ENCODE measurements around the gene HOXA5. TPM values are rescaled to one million over a fixed set of nuclear protein-coding genes. Genes with fewer than 3 reads are reported as not detected.
A peak's percentile ranks its signal among the peaks of the same experiment; 100 is the strongest.

Gene HOXA5
- total RNA-seq, 2 donors from 2014 or later = 13.0 to 16.2 TPM

GRCh38 chr7:27164367-27165088 is 21.0 kb upstream of the HOXA5 start:
- intact Hi-C loops (cut with DNase I, micrococcal nuclease) = loop anchor here in 1 of 2 donors (5.0 kb wide), 2 partner anchors 792 to 962 kb away; partner anchors contain the start of genes CBX3 and HNRNPA2B1
- DNase-seq (peak; percentile 58 to 74), ATAC-seq (no peak)

DNA sequence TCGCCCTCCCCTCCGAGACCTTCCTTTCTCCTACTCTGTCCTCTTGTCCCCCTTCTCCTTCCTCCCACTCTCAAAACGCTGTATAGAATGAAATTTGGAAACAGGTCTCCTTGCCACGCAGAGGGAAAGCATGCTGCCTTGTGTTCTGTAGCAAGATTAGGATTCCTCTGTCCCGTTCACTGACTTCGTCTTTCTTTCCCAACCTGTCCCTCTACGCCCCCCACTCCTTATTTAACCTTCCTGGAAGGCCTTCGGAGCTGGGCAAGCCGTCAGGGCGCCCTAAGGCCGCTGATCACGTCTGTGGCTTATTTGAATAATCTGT is 20.5 kb upstream of the HOXA5 start:
- intact Hi-C loops (cut with DNase I, micrococcal nuclease) = loop anchor here in 1 of 2 donors (5.0 kb wide), 2 partner anchors 792 to 962 kb away; partner anchors contain the start of genes CBX3 and HNRNPA2B1
- DNase-seq (no peak), ATAC-seq (no peak)

DNA sequence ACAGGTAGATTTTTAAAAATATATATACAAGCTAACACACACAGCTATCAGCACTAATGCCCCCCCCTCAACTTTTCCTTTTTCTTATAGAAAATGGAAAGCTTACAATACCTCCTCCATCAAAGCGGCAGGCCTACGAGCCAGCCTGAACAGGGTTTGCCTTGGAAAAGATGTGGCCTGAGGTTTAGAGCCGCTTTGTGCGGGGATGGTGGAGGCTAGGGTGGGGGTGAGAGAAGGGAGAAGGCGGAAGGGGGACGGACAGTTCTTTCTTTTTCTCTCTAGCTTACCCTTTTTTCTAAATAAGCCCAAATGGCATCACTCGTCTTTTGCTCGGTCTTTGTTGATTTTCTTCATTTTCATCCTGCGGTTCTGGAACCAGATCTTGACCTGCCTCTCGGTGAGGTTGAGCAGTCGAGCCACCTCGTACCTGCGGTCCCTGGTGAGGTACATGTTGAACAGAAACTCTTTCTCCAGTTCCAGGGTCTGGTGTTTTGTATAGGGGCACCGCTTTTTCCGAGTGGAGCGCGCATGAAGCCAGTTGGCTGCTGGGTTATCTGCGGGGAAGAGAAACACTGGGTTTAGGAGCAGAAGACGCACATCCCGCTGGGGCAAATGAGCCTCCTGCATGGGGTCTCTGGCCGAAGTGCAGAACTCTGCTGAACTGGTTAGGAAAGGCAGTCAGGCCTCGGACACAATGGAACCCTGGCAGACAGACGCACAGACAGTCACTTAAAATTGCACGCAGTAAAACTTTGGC is 20.0 kb upstream of the HOXA5 start:
- intact Hi-C loops (cut with DNase I, micrococcal nuclease) = loop anchor here in 1 of 2 donors (5.0 kb wide), 2 partner anchors 791 to 961 kb away; partner anchors contain the start of genes CBX3 and HNRNPA2B1
- DNase-seq (peak; percentile 30 to 31), ATAC-seq (no peak)

GRCh38 chr7:27162561-27163287 is 19.2 kb upstream of the HOXA5 start:
- intact Hi-C loops (cut with DNase I, micrococcal nuclease) = loop anchor here in 1 of 2 donors (5.0 kb wide), 2 partner anchors 790 to 960 kb away; partner anchors contain the start of genes CBX3 and HNRNPA2B1
- peak; percentile 12 for ATAC-seq
- no peak for DNase-seq

DNA sequence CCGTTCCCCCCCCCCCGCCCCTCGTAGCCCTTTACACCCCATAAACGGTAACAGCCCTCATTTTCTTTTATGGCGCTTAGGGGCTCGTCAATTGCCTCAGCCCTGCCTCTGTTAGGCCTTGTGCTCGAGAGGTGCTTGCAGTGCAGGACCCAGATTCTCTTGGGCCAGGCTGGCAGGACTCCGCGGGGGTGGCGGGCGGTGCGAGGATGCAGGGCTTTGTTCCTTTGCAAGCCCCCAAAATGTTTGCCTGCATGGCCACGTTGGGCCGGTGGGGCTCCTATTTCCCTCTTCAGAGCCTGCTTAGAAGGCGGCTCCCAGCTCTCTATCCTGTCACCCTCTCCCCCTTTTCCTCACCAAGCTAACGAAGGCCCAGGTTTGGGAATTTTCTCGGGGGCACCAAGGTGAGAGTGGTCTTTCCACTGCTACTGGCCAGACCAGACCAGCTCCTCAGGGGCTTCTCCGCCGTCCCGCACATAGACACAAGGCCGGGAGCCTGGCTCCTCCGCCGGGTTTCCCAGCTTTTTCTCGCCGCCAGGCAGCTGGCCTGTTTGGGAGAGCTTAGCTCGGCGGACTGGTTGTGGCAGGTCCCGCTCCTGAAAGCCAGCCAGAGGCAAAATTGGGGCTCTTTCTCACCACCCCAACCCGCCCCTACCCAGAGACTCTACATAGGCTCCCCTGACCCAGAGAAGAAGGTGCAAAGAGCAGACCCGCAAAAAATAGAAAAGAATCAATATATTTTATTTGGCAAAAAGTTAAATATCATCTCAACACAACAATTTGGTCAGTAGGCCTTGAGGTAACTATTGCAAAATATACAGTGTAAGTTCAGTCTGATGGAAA is 18.5 kb upstream of the HOXA5 start:
- ATAC-seq = peak; percentile 29
- peak; percentile 34 to 72 for DNase-seq
- intact Hi-C loops (cut with DNase I, micrococcal nuclease) = loop anchor here in 1 of 2 donors (5.0 kb wide), 2 partner anchors 790 to 960 kb away; partner anchors contain the start of genes CBX3 and HNRNPA2B1

GRCh38 chr7:27161214-27161720 is 17.8 kb upstream of the HOXA5 start:
- DNase-seq (peak; percentile 71 to 73), ATAC-seq (peak; percentile 34)
- intact Hi-C loops (cut with DNase I, micrococcal nuclease) = loop anchor here in 1 of 2 donors (5.0 kb wide), 2 partner anchors 789 to 959 kb away; partner anchors contain the start of genes CBX3 and HNRNPA2B1

- ATAC-seq (peak; percentile 30), DNase-seq (peak; percentile 83 to 94)
- intact Hi-C loops (cut with DNase I, micrococcal nuclease) = loop anchor here in 1 of 2 donors (5.0 kb wide), 2 partner anchors 788 to 958 kb away; partner anchors contain the start of genes CBX3 and HNRNPA2B1
Measured at GRCh38 chr7:27160546-27161213, 17.2 kb upstream of the HOXA5 start.

DNA sequence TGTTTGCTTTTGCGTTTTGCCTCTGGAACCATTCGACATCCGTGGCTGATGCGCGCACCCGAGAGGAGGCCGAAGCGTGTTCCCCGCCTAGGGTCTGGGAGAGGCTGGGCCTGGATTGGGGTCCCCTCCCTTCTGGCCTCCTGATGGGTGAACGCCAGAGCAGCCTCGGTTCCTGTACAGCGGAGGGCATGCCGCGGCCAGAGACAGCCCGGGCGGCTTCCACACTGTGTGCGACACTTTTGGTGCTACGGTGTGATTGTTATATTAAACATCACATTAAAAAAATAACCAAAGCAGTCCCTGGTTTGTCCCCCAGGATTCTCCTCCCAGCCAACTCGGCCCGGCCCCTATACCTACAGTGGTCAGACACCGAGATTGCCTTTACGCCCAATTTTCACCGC is 16.7 kb upstream of the HOXA5 start:
- intact Hi-C loops (cut with DNase I, micrococcal nuclease) = loop anchor here in 1 of 2 donors (5.0 kb wide), 2 partner anchors 788 to 958 kb away; partner anchors contain the start of genes CBX3 and HNRNPA2B1
- DNase-seq (peak; percentile 35 to 52), ATAC-seq (no peak)

GRCh38 chr7:27159266-27160144 is 16.0 kb upstream of the HOXA5 start:
- ATAC-seq (no peak), DNase-seq (peak; percentile 33 to 53)

DNA sequence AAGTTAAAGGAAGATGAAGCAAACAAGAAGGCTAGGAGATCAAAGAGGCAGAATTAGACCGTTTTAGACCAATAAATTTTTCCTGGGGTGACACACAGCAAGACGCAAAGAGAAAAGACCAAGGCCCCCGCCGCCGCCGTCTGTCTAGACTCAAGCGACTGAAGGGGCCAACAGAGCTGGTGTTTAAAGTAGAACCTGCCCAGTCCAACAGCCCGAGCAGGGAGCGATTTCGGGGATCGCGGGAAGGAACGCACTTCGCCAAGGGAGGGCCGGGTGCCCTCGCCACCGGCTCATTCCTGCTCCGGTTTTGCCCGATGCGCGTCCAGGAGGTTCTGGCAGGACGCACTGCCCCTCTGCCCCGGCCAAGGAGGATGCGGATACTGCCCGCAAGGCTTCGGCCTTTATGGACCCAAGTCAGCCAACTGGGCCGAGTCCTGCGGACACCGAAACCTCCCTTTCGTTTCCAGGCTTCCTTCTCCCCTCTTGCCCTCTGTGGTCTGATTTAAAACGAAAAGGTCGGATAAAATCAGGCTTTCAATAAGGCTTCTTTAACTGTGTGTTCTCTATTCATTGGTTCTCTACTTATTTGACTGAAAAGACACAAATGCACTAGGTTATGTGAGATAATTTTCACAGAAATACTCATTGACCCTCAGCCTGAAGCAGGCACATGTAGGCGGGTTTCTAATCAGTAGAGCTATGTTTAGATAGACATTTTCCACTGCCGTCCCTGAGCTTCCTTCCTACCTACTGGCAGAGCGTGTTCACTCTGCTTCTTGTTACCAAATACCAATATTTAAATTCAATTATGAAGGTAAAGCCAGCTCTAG is 15.2 kb upstream of the HOXA5 start:
- DNase-seq (peak; percentile 30 to 46), ATAC-seq (no peak)
- intact Hi-C loops (cut with DNase I, micrococcal nuclease) = no loop called here

More at GRCh38 chr7:27159266-27160144, 16.0 kb upstream of the HOXA5 start:
- intact Hi-C loops (cut with DNase I, micrococcal nuclease) = loop anchor here in 1 of 2 donors (5.0 kb wide), 2 partner anchors 787 to 957 kb away; partner anchors contain the start of genes CBX3 and HNRNPA2B1

GRCh38 chr7:27157702-27158431 is 14.4 kb upstream of the HOXA5 start:
- peak; percentile 54 to 75 for DNase-seq
- intact Hi-C loops (cut with DNase I, micrococcal nuclease) = no loop called here
- peak; percentile 44 for ATAC-seq

GRCh38 chr7:27156916-27157701 is 13.6 kb upstream of the HOXA5 start:
- DNase-seq (peak; percentile 47), ATAC-seq (no peak)
- intact Hi-C loops (cut with DNase I, micrococcal nuclease) = no loop called here

DNA sequence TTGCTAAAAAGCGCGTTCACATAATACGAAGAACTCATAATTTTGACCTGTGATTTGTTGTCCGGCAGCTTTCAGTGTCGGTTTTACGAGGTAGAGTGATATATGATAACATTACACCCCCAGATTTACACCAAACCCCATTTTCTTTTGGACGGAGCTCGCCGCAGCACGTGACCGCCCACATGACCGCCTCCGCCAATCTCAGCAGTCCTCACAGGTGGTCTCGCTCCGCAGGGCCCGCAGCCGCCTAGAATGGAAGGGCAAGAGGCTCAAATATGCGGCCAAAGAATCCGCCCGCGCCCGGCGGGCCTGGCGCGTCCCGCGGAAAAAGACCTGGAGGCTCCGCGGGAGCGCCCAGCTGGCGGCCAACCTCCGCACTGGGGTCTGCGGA is 13.0 kb upstream of the HOXA5 start, which contains the start of gene HOXA7:
Gene HOXA7, minus strand, starts transcription at position 168 of the 391 bp plus-strand sequence. Its CDS starts 130 bp downstream, at position 38.
- DNase-seq (peak; percentile 76 to 83), ATAC-seq (no peak)
- intact Hi-C loops (cut with DNase I, micrococcal nuclease) = no loop called here
